HG03378 (cell line): ENCODE data around the gene WRAP53.

Experiments used
- ATAC-seq: cut with Tn5 transposase; IDR thresholded peaks from one replicate; pipeline ENCODE4 v1.9.1; 2021; ENCODE audit warnings: mild to moderate bottlenecking, moderate library complexity; ENCODE audit not compliant: unreplicated experiment

Gene WRAP53

GRCh38 chr17:7740481-7741001 is 52.3 kb downstream of the WRAP53 start:
- no peak for ATAC-seq

- ATAC-seq = no peak
These were observed 54.5 kb downstream of the WRAP53 start for GRCh38 chr17:7742729-7743128.

DNA sequence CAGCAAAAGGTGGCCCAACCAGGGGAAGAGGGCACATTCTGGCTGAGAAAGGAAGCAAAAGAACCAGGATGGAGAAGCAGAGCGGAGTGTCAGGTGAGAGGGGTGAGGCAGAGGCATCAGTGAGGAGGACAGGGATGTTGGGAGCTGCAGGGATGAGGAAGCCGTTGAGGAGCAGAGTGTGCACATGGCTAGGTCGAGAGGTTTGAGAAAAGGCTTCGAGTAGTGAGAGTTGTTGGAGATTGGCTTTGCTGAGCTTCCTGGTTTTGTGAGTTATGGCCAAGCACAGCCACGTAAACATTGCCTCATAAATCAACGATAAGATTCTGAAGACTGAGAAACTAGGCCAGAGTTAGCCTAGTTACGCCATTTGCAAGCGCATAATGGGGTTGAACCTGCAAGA is 56.1 kb downstream of the WRAP53 start:
- ATAC-seq = no peak

- no peak for ATAC-seq
These were observed 57.6 kb downstream of the WRAP53 start for GRCh38 chr17:7745748-7746470.

DNA sequence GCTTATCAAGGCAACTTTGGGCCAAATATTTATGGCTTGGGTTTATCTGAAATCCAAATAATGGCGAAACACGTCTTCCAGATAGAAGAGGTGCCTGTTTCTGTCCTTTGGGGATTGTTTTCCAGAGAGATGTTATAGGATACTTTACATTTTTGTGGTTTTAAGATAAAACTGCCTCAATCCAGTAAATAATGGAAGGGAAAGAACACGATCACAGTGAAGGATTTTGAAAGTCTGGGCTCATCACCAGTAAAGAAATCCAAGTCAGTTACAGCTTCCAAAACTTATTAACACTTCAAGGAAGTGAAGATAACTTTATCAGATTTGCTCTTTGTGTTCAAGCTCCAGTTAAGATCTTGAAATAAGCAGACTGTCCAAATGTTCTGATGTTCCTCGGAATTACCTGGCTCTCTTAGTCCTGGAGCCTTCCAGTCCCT is 59.4 kb downstream of the WRAP53 start:
- no peak for ATAC-seq

GRCh38 chr17:7748076-7748775 is 59.9 kb downstream of the WRAP53 start:
- no peak for ATAC-seq

- ATAC-seq = no peak
These were observed 62.1 kb downstream of the WRAP53 start for GRCh38 chr17:7750321-7750821.
